KBM-7 (cell line): ENCODE data around the gene TGIF2.

Experiments
- DNase-seq: peaks from one replicate; pipeline ENCODE4 v3.0.0-alpha.2; 2015
- in situ Hi-C: fragments of 300-500 bp; cut with MboI; formaldehyde crosslinking; loops from 2 replicates; pipeline ENCODE4 v1.14.3; 2020; ENCODE audit warnings: low sequenced_read_pairs, low pct_unique_long_range_greater_than_20kb, mixed read lengths

The TGIF2 gene

DNA sequence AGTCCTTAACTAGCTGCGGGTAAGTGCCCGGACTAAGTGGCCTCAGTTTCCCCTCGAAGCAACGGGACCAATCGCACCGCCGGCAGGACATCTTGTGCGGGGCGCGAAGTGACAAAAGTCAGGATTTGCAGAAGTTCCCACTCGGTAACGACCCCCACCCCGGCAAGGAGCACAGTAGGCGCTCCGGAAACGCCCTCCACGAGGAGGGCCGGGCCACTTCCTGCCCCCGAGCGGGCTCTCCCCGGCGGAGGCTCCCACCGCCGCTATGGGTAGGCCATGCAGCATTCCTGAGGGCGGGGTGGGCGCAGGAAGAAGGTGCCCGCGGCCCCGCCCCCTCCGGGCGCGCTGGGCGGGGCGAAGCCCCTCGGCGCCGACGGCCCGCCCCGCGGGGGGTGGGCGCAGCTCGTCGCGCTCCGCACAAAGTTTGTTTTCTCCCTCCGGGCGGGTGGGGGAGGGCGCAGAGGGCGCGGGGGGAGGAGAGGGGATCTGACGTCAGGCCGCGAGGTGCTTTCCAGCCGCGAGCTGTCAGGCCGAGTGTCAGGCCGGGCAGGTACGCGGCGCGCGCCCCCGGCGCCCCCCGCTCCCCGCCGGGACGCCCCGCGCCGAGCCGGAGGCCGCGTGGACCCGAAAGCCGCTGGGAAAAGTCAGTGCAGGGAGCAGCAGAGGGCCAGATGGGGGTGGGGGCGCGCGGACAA is at the start of gene TGIF2:
TGIF2 (plus strand) TSS at position 495 of the 695 bp plus-strand sequence. CDS start 5,178 bp downstream, outside the sequence.
- in situ Hi-C loops: no loop called here
- peak; percentile 89 for DNase-seq

DNA sequence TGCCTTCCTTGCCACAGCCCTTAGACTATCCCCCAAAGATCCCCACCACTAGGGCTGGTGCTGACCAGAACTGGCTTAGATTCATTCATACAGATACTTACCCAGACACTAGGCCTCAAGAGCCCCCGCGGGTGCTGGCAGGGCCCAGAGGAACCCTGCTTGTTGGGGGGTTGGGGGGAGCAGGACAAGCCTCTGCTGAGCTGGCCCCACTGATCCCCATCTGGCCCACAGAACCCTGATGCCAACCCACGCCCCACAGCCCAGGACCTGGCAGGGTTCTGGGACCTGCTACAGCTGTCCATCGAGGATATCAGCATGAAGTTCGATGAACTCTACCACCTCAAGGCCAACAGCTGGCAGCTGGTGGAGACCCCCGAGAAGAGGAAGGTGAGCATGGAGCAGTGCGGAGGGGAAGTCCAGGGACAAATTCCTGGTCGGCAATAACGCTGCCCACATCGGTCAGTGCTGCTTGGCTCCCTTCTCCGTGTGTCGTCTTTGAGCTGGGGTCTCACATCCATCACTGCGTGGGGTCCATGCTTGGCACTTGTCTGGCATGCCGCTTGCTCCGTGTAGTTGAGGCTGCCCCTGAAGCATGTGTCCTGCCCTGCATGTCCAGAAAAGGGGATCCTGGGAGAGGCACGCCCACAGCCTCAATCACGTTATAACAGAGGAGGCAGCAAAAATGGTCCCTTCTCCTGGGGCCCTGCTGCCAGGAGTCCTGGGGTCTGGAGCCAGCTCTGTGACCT is 47.6 kb upstream of the TGIF2 start:
- DNase-seq: no peak
- in situ Hi-C loops: no loop called here

DNA sequence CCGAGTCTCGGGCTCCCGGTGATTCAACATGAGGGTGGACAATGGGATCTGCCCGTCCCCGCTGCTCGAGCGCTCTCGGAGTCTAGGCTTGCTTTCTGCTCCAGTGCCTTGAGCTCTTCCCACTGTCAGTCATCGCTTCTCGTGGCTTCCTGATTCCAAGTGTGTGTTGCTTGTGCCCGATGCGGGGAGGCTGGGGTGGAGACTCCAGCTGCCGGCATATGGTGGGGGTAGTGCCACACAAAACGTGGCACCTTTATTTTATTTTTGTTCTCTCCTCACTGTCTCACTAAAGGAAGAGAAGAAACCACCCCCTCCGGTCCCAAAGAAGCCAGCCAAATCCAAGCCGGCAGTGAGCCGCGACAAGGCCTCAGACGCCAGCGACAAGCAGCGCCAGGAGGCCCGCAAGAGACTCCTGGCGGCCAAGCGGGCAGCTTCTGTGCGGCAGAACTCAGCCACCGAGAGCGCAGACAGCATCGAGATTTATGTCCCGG is 46.8 kb upstream of the TGIF2 start:
- in situ Hi-C loops: no loop called here
- no peak for DNase-seq

DNA sequence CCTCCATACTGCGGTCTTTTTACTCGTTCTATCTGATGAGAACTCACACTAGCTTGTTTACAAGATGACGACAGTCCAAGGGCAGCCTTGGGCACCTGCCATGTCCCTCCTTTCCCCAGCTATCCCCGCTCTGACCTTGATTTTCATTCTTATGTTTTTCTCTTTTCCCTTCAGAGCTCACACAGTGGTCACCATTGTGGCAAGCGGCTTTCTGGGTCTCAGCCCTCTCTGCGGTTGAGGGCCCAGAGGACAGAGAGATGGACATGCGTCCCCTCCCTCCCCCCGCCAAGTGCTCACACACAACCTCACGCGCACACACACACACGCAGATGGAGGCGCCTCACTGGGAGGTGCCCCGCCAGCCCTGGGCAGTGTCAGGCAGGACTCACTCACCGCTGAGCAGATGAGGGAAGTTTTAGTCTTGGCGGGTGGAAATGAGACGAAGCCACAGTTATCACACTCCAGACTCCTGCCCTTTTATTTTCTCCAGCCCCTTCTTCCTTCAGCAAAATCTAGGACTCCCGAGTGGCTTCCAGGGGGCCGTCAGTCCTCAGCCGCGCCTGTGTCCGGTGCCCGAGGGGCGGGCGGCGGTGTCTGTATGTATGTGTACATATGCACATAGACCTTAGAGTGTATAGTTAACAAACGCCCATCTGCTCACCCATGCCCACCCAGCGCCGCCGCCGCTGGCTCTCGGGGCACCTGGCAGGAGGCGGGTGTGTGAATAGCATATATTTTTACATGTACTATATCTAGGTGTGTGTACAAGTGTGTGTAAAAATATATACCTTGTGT is 45.9 kb upstream of the TGIF2 start:
- peak; percentile 49 for DNase-seq
- in situ Hi-C loops: no loop called here

GRCh38 chr20:36528176-36528874 is 45.1 kb upstream of the TGIF2 start:
- no peak for DNase-seq
- in situ Hi-C loops: no loop called here

GRCh38 chr20:36528875-36529417 is 44.5 kb upstream of the TGIF2 start:
- DNase-seq: no peak
- in situ Hi-C loops: no loop called here

GRCh38 chr20:36532388-36532787 is 41.0 kb upstream of the TGIF2 start:
- in situ Hi-C loops: no loop called here
- no peak for DNase-seq

GRCh38 chr20:36532822-36533221 is 40.6 kb upstream of the TGIF2 start:
- no peak for DNase-seq
- in situ Hi-C loops: no loop called here

DNA sequence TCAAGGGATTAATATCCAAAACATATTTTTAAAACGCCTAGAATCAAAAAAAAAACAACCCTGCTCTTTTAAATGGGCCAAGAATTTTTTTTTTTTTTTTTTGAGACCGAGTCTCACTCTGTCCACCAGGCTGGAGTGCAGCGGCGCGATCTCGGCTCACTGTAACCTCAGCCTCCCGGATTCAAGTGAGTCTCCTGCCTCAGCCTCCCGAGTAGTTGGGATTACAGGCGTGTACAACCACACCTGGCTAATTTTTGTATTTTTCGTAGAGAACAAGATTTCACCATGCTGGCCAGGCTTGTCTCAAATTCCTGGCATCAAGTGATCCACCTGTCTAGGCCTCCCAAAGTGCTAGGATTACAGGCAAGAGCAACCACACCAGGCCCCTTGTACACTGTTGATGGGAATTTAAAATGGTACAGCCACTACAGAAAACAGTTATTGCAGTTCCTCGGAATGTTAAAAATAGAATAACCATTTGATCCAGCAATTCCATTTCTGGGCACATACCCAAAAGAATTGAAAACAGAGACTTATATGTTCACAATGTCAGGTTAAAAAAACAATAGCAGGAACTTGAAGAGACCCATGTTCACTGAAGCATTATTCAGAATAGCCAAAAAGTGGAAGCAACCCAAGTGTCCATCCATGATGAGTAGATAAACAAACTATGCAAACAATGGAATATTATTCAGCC is 35.2 kb upstream of the TGIF2 start:
- DNase-seq: no peak
- in situ Hi-C loops: no loop called here

DNA sequence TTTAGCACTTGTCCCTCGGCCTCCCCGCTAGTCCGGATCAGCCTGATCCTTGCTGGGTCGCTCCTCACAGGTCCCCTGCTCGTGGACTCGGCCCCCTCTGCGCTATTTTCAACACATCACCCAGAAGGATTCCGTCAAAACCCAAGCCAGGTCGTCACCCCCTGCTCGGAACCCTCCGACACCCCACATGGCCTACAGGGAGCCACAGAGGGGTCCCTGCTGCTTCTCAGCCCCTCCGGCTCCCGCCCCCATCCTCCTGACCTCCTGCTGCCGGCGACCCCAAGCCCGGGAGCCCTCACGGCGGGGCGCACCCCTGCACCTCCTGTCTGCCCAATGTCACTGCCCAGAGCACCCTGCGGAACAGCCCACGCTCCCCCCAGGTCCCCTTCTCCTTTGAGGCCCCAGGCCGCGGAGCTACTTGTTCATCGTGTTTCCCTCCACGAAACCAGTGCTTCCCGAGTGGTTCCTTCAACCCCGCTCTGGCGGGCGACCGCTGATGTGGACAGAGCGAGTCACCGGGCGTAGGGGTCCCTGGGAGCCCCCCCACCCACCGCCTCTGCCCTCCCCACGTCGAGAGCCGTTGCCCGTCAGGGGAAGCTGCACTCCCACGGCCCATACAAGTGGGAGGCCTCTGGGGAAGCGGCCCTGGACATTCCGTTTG is 32.7 kb upstream of the TGIF2 start:
- in situ Hi-C loops: no loop called here
- DNase-seq: no peak

DNA sequence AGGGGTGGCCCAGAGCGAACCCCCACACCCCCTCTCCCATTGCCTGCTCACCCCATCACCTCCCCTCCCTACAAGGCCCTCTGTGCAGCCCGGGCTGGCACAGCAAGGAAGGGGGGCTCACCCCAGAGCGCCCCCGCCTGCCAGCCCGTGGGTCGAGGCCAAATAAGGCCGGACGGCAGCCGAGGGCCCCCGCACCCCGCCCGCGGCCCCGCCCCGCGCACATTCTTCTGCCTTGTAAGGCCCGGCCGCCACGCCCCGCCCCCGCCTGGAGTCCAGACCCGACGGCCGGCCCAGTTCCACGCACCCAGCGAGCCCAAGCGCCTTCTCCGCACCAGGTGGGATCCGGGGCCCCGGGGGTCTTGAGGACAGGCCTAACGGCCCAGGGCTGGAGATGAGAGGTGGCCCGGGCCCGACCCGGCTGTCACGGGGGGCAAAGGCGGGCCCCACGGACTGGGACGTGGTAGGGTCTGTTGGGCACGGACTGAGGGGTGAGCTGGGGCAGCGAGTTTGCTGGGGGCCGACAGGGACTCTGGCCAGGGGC is 32.1 kb upstream of the TGIF2 start, which contains the start of gene MYL9:
MYL9 (plus strand) TSS at position 293 of the 541 bp plus-strand sequence. CDS start 3,366 bp downstream, outside the sequence.
- no peak for DNase-seq
- in situ Hi-C loops: no loop called here

GRCh38 chr20:36541768-36542488 is 31.5 kb upstream of the TGIF2 start:
- in situ Hi-C loops: no loop called here

DNA sequence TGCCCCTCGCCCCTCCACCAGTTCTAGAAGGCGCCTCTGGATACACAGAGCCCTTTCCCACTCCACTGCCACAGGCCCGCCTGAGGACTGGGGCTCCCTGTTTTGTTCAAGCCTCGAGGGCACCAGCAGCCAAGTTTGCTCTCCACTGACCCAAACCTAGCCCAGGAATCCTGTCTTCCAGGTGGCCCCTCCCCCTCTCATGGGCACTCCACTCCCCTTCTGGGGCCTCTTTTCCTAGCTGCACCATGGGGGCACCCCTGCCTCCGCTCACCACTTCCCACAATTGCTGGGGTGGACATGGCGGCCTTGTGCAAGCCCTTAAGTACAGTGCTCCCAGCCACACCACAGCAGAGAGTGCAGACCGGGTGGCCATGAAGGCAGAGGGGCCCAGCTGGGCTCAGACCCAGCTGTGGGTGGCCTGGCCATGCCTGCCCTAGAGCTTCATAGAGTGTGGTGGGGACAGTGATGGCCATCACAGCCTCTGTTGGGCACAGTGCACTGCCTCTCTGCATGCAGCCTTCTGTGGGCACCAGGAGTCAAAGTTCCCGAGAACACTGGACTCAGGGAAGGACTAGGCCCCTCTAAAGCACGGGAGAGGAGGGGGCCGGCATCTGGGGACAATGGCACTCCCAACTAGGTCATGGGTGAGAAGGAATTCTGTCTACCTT is 30.7 kb upstream of the TGIF2 start:
- DNase-seq: no peak
- in situ Hi-C loops: no loop called here

More at GRCh38 chr20:36541768-36542488, 31.5 kb upstream of the TGIF2 start:
- no peak for DNase-seq

GRCh38 chr20:36543184-36544133 is 29.9 kb upstream of the TGIF2 start:
- in situ Hi-C loops: no loop called here
- DNase-seq: no peak
